ENCODE results near the gene RNASEL. TPM values are rescaled to one million over a fixed set of nuclear protein-coding genes. Genes with fewer than 3 reads are reported as not detected.

The RNASEL gene
- total RNA-seq (2021; ENCODE audit: unreplicated experiment) (1.2 TPM), Bru-seq, nascent RNA (percentile 32 among the genes with signal in this experiment), BruChase-seq, experiment 1, labeled RNA remaining after a 2-hour chase (percentile 41 among the genes with signal in this experiment), BruChase-seq, experiment 2, labeled RNA remaining after a 6-hour chase (percentile 37 among the genes with signal in this experiment)
- 0.53 TPM for polyA plus RNA-seq (2012; ENCODE audit: insufficient read length)
- long read RNA-seq, full-length matches to known transcripts: 5 of 9 reads
- long read RNA-seq, partial matches to known transcripts: 4 of 9 reads
- long read RNA-seq, other reads (novel, unspliced or antisense): 0 of 9 reads

GRCh38 chr1:182588500-182589396, at the start of gene RNASEL:
Gene RNASEL, minus strand, starts transcription at chr1:182589256. Its CDS starts 2,450 bp downstream, at chr1:182586806.
- Histone ChIP-seq H3K4me3 (ENCODE audit: low read depth in 2 of 2, low read length in 2 of 2) (peak within 1 kb of the TSS; percentile 51 to 93), H3K4me1 (ENCODE audit: control insufficient read depth, insufficient read depth, low read length) (peaks cover 2% of the 10 kb centered on the region; the same call in 1 of the 2 replicates), H3K27me3 (ENCODE audit: control insufficient read depth, insufficient read depth, low read length) (no peaks in the 10 kb centered on the region), H3K9me3 (ENCODE audit: control insufficient read depth, insufficient read depth, low read depth, low read length) (no peaks in the 10 kb centered on the region), H3K36me3 (ENCODE audit: control insufficient read depth, insufficient read depth, low read length) (no peaks in the 10 kb centered on the region), H3K27ac (ENCODE audit: low read length) (peak within 1 kb of the TSS; percentile 62)
- ChIA-PET CTCF (no interaction called here), POLR2A (no interaction called here)
- DNase-seq (ENCODE audit: low read depth, low spot score) (no peak), ATAC-seq (peak; percentile 98)
- in situ Hi-C loops (cut with HindIII; ENCODE audit: low pct_unique_long_range_greater_than_20kb, low sequenced_read_pairs): no loop called here
- TF ChIP-seq POLR2AphosphoS5 (IDR thresholded peaks at IDR 0.05; ENCODE audit: low read depth, low read length) (no peak), REST (IDR thresholded peaks at IDR 0.05; ENCODE audit: insufficient read depth in 1 of 2, low read depth in 2 of 2, low read length in 1 of 2) (no peak), CTCF (IDR thresholded peaks at IDR 0.05) (no peak), SIN3A (IDR thresholded peaks at IDR 0.05; ENCODE audit: borderline replicate concordance, insufficient read depth, low read depth, low read length) (no peak), TCF7L2 (IDR thresholded peaks at IDR 0.05; ENCODE audit: low read depth, low read length) (no peak)
- intact Hi-C loops (cut with micrococcal nuclease; ENCODE audit: unreplicated experiment): no loop called here
- BruUV-seq (replicated peaks): no TSS peak

- TF ChIP-seq CTCF (IDR thresholded peaks at IDR 0.05): no peak
- TF ChIP-seq SIN3A (IDR thresholded peaks at IDR 0.05; ENCODE audit: borderline replicate concordance, insufficient read depth, low read depth, low read length): no peak
- TF ChIP-seq TCF7L2 (IDR thresholded peaks at IDR 0.05; ENCODE audit: low read depth, low read length): no peak
- TF ChIP-seq REST (IDR thresholded peaks at IDR 0.05; ENCODE audit: insufficient read depth in 1 of 2, low read depth in 2 of 2, low read length in 1 of 2): no peak
- TF ChIP-seq POLR2AphosphoS5 (IDR thresholded peaks at IDR 0.05; ENCODE audit: low read depth, low read length): no peak
- POLR2A ChIA-PET: no interaction called here
- ATAC-seq: no peak
- DNase-seq (ENCODE audit: low read depth, low spot score): no peak
- Histone ChIP-seq H3K9me3 (ENCODE audit: control insufficient read depth, insufficient read depth, low read depth, low read length) (no peaks in the 10 kb centered on the region), H3K4me1 (ENCODE audit: control insufficient read depth, insufficient read depth, low read length) (no peaks in the 10 kb centered on the region), H3K4me3 (ENCODE audit: low read depth in 2 of 2, low read length in 2 of 2) (no peak overlapping the region), H3K27ac (ENCODE audit: low read length) (no peak overlapping the region), H3K36me3 (ENCODE audit: control insufficient read depth, insufficient read depth, low read length) (no peaks in the 10 kb centered on the region), H3K27me3 (ENCODE audit: control insufficient read depth, insufficient read depth, low read length) (peaks cover 5% of the 10 kb centered on the region; the same call in 1 of the 2 replicates)
- intact Hi-C loops (cut with micrococcal nuclease; ENCODE audit: unreplicated experiment) (no loop called here), in situ Hi-C loops (cut with HindIII; ENCODE audit: low pct_unique_long_range_greater_than_20kb, low sequenced_read_pairs) (no loop called here)
- BruUV-seq (replicated peaks): no TSS peak
- CTCF ChIA-PET: no interaction called here
Observed at GRCh38 chr1:182637769-182638168, 48.7 kb upstream of the RNASEL start.

Measured in Panc1 (cell line).